ENCODE results near the gene RPS6KL1. TPM values are rescaled to one million over a fixed set of nuclear protein-coding genes. Genes with fewer than 3 reads are reported as not detected.

Gene RPS6KL1
- total RNA-seq, 1 experiment from 2014 or later = 16.4 TPM

DNA sequence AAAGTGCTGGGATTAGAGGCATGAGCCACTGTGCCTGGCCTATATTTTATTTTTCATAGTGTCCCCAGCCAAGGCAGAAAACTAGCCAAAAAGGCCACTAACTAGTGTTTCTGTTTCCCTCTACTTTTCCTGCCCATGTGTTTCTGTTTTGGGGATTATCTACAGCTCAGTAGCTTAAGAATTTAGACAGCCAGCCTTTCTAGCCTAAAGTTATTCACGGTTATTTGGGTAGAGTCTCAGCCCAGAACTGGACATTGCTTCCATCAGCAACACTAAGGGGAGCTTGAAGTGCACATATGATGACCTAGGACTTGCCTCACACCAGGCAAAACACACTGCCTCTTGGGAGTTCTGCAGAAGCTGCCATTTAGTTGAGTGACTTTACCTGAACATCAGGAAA is 65.0 kb downstream of the RPS6KL1 start:
- CTCF ChIA-PET = no interaction called here
- no peak overlapping the region for H3K4me3 Mint-ChIP-seq (ENCODE audit: low read depth, unreplicated experiment)
- H3K27ac Mint-ChIP-seq (ENCODE audit: unreplicated experiment) = no peak overlapping the region
- no TSS peak for BruUV-seq (replicated peaks)
- TF ChIP-seq, protein P1, sequence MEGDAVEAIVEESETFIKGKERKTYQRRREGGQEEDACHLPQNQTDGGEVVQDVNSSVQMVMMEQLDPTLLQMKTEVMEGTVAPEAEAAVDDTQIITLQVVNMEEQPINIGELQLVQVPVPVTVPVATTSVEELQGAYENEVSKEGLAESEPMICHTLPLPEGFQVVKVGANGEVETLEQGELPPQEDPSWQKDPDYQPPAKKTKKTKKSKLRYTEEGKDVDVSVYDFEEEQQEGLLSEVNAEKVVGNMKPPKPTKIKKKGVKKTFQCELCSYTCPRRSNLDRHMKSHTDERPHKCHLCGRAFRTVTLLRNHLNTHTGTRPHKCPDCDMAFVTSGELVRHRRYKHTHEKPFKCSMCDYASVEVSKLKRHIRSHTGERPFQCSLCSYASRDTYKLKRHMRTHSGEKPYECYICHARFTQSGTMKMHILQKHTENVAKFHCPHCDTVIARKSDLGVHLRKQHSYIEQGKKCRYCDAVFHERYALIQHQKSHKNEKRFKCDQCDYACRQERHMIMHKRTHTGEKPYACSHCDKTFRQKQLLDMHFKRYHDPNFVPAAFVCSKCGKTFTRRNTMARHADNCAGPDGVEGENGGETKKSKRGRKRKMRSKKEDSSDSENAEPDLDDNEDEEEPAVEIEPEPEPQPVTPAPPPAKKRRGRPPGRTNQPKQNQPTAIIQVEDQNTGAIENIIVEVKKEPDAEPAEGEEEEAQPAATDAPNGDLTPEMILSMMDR (IDR thresholded peaks at IDR 0.05; ENCODE audit: unreplicated experiment) = no peak
- intact Hi-C loops (cut with micrococcal nuclease; ENCODE audit: unreplicated experiment) = no loop called here
- no peaks in the 10 kb centered on the region for H3K36me3 Mint-ChIP-seq (ENCODE audit: insufficient read depth, unreplicated experiment)
- no peaks in the 10 kb centered on the region for H3K4me1 Mint-ChIP-seq (ENCODE audit: low read depth, unreplicated experiment)
- no peaks in the 10 kb centered on the region for H3K27me3 Mint-ChIP-seq (ENCODE audit: unreplicated experiment)
- DNase-seq = no peak
- H3K9me3 Mint-ChIP-seq (ENCODE audit: low read depth, unreplicated experiment) = no peaks in the 10 kb centered on the region

DNA sequence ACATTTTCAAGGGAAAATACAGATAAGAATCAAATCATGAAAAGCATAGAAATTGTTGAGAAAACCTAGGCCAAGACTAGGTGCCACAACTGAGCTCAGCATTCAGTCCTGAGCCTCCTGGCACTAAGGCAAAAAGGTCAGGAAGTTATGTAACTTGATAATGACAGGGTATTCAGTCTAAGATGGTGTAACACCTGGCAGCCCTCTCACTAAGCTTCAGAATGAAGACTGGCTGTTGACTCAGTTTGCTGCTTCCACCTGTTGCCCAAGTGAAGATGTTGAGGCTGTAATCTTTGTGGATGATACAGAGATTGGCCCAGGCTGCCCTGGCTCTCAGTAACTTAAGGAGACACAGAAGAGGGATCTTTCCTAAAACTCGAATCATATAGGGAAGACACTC is 66.7 kb downstream of the RPS6KL1 start:
- BruUV-seq (replicated peaks) = no TSS peak
- H3K27ac Mint-ChIP-seq (ENCODE audit: unreplicated experiment) = no peak overlapping the region

DNA sequence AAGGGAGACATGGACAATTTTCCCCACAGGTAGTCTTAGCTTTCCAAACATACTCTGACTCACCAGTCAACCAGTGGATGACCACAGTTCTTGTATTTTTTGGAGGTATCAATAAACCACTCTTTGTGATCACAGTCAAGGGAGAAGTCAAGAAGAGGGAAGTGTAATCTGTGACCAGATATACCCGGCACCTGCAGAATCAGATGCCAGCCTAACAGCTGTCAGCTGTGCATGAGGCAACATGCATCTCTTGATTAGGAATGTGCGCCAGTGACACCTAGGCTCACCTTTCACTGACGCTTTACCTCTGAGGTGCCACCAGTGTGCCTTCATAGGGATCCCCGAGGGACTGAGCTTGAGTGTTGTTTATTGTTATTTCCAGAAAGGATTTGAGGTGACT is 67.1 kb downstream of the RPS6KL1 start:
- DNase-seq = no peak
- Mint-ChIP-seq H3K4me3 (ENCODE audit: low read depth, unreplicated experiment) (no peak overlapping the region), H3K9me3 (ENCODE audit: low read depth, unreplicated experiment) (no peaks in the 10 kb centered on the region), H3K27me3 (ENCODE audit: unreplicated experiment) (no peaks in the 10 kb centered on the region), H3K27ac (ENCODE audit: unreplicated experiment) (no peak overlapping the region), H3K36me3 (ENCODE audit: insufficient read depth, unreplicated experiment) (no peaks in the 10 kb centered on the region), H3K4me1 (ENCODE audit: low read depth, unreplicated experiment) (no peaks in the 10 kb centered on the region)
- intact Hi-C loops (cut with micrococcal nuclease; ENCODE audit: unreplicated experiment) = no loop called here
- CTCF ChIA-PET = no interaction called here
- TF ChIP-seq, protein P1 (IDR thresholded peaks at IDR 0.05; ENCODE audit: unreplicated experiment) = no peak
- no TSS peak for BruUV-seq (replicated peaks)

More for the DNA sequence above, 66.7 kb downstream of the RPS6KL1 start:
- CTCF ChIA-PET = interaction anchor here (0.8 kb wide), 1 partner anchor 685 kb away, joined by 3 read pairs; no protein-coding TSS in a partner anchor
- no peak for DNase-seq
- Mint-ChIP-seq H3K36me3 (ENCODE audit: insufficient read depth, unreplicated experiment) (no peaks in the 10 kb centered on the region), H3K27me3 (ENCODE audit: unreplicated experiment) (no peaks in the 10 kb centered on the region), H3K4me3 (ENCODE audit: low read depth, unreplicated experiment) (no peak overlapping the region), H3K4me1 (ENCODE audit: low read depth, unreplicated experiment) (no peaks in the 10 kb centered on the region), H3K9me3 (ENCODE audit: low read depth, unreplicated experiment) (no peaks in the 10 kb centered on the region)
- intact Hi-C loops (cut with micrococcal nuclease; ENCODE audit: unreplicated experiment) = no loop called here
- TF ChIP-seq, protein P1 (IDR thresholded peaks at IDR 0.05; ENCODE audit: unreplicated experiment) = no peak

DNA sequence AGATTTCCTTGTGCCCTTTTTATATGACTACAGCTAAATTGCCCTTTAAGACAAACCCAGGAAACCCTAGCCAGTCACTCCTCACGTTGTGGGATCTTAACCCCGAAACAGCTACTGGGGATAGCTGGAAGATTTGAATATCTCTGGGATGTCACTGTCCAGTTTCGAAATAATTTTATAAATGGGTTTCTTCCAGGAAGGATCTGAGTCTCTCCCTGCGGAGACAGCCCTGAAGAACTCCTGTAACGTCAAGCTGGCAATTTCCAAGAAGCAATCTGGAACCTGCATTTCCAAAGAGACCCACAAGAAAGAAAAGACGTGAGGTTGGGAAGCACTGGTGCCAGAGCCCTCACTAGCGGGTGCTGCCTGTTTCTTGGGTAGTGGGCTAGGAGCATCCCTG is 68.0 kb downstream of the RPS6KL1 start:
- no peak for DNase-seq
- Mint-ChIP-seq H3K27ac (ENCODE audit: unreplicated experiment) (no peak overlapping the region), H3K27me3 (ENCODE audit: unreplicated experiment) (no peaks in the 10 kb centered on the region), H3K9me3 (ENCODE audit: low read depth, unreplicated experiment) (no peaks in the 10 kb centered on the region), H3K4me3 (ENCODE audit: low read depth, unreplicated experiment) (no peak overlapping the region), H3K4me1 (ENCODE audit: low read depth, unreplicated experiment) (no peaks in the 10 kb centered on the region), H3K36me3 (ENCODE audit: insufficient read depth, unreplicated experiment) (no peaks in the 10 kb centered on the region)
- intact Hi-C loops (cut with micrococcal nuclease; ENCODE audit: unreplicated experiment) = no loop called here
- CTCF ChIA-PET = no interaction called here
- TF ChIP-seq, protein P1 (IDR thresholded peaks at IDR 0.05; ENCODE audit: unreplicated experiment) = no peak
- no TSS peak for BruUV-seq (replicated peaks)

Other genes starting within 250 kb of the RPS6KL1 start
- gene AREL1, start 210.2 kb downstream of the RPS6KL1 start, total RNA-seq (2022) = 31.9 and 40.3 TPM in 2 replicates
- 58.0 and 60.9 TPM in 2 replicates for gene FCF1, start 210.1 kb downstream of the RPS6KL1 start, total RNA-seq (2022)
- gene YLPM1, start 159.9 kb downstream of the RPS6KL1 start, total RNA-seq (2022) = 66.5 and 67.5 TPM in 2 replicates
- gene PROX2, start 47.1 kb downstream of the RPS6KL1 start, total RNA-seq (2022) = not detected in 2 replicates
- 84.2 and 89.1 TPM in 2 replicates for gene DLST, start 41.3 kb downstream of the RPS6KL1 start, total RNA-seq (2022)
- 1.2 and 2.1 TPM in 2 replicates for gene PGF, start 32.3 kb upstream of the RPS6KL1 start, total RNA-seq (2022)
- gene EIF2B2, start 79.7 kb upstream of the RPS6KL1 start, total RNA-seq (2022) = 41.2 and 42.9 TPM in 2 replicates
- 24.7 and 25.0 TPM in 2 replicates for gene MLH3, start 128.2 kb upstream of the RPS6KL1 start, total RNA-seq (2022)
- 27.4 and 33.2 TPM in 2 replicates for gene ACYP1, start 140.8 kb upstream of the RPS6KL1 start, total RNA-seq (2022)
- 5.1 and 5.3 TPM in 2 replicates for gene ZC2HC1C, start 146.4 kb upstream of the RPS6KL1 start, total RNA-seq (2022)
- gene NEK9, start 203.8 kb upstream of the RPS6KL1 start, total RNA-seq (2022) = 63.4 and 65.4 TPM in 2 replicates

All from Calu3 (cell line).